T-helper 1 cell treated with Interleukin-12 subunit alpha and Interleukin-12 subunit beta and Interleukin-4 antibody, amounts not matched to agents 30 ng/mL and 1 ng/mL, for 36 hours (primary cell): Measurements from ENCODE around the gene INPP4A. TPM values are rescaled to one million over a fixed set of nuclear protein-coding genes. Genes with fewer than 3 reads are reported as not detected.

Source experiments
- intact Hi-C: fragments of 100-400 bp; cut with micrococcal nuclease; formaldehyde crosslinking; loops from one replicate; pipeline ENCODE4 v1.15.1; 2024
- total RNA-seq: library from RNA; stranded (reverse); gene quantifications from 2 replicates; pipeline ENCODE4 v1.2.3, GENCODE V29; 2022

The INPP4A gene
- total RNA-seq, 1 donor from 2014 or later, result 174 TPM

DNA sequence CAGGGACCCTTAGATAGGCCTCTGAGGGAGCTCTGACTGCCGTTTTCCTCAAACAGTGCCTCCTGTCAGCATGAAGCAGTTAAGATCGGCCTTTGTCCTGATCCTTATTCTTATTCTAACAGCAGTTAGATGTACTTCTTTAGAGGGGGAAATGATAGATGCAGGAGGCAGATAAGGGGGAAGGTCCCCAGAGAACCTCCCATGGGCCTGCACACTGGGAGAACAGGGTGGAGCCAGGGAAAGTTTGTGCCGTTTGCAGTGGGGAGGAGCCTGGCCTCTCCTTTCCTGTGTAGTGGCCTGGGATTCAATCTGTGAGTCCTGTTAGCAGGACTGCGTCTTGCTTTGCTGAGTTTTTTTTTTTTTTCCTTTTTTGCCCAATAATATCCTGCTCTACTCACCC lies 7.9 kb upstream of the INPP4A start:
- intact Hi-C loops, result no loop called here

DNA sequence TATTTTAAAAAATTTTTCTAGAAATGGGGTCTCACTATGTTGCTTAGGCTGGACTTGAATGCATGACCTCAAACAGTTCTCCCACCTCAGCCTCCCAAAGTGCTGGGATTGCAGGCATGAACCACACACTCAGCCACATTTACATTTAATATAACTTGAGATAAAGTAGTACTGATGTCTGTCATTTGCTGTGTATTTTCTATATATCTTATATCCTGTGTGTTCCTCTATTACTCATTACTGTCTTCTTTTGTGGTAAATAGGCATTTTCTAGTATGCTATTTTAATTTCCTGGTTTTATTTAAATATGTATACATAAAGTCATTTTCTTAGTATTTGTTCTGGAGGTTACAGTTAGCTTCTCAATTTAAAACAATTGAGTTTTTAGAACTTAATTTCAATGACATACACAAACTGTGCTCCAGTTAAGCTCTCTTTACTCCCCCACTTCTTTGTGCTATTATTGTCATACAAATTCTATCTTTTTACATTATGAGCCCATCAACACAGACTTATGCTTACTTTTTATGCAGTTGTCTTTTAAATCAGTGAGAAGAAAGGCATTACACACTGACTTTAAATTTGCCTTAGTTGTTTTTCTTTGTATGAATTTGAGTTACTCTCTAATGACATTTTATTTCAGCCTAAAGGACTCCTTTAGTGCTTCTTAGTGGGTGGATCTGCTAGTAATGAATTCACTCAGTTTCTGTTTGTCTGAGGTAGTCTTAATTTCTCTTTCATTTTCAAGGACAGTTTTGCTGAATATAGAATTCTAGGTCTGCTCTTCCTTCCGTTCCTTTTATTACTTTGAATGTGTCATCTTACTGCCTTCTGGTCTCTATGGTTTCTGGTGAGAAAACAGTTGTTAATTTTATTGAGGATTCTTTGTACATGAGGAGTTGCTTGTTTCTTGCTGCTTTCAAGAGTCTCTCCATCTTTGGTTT lies 6.2 kb upstream of the INPP4A start:
- intact Hi-C loops, result loop anchor here (1.0 to 2.0 kb wide), 7 partner anchors 8 to 298 kb away; no protein-coding TSS in a partner anchor

DNA sequence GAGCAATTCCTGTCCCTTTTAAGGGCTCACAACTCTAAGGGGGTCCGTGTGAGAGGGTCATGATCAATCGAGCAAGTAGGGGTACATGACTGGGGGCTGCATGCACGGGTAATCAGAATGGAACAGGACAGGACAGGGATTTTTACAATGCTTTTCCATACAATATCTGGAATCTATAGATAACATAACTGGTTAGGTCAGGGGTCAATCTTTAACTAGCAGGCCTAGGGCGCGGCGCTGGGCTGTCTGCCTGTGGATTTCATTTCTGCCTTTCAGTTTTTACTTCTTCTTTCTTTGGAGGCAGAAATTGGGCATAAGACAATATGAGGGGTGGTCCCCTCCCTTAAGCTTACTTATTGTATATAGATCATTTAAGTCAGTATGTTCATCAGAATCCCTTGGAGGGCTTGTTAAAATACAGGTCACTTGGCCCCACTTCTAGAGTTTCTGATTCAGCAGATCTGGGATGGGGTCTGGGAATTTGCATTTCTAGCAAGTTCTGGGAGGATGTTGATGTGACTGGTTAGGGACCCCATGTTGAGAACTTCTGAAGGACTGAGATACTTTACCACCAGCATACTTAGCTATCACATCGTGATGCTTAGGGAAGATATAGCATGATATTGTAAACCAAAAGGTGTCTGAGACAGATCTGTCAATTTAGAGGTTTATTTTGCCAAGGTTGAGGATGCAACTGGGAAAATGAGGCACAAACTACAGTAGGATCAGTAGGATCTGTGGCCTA lies 2.8 kb upstream of the INPP4A start:
- intact Hi-C loops, result loop anchor here (5.0 to 10.0 kb wide), 2 partner anchors 163 to 220 kb away; partner anchors contain the start of genes COA5 and UNC50

GRCh38 chr2:98442488-98442887 lies 2.2 kb upstream of the INPP4A start:
- intact Hi-C loops, result loop anchor here (5.0 to 10.0 kb wide), 2 partner anchors 162 to 220 kb away; partner anchors contain the start of genes COA5 and UNC50

DNA sequence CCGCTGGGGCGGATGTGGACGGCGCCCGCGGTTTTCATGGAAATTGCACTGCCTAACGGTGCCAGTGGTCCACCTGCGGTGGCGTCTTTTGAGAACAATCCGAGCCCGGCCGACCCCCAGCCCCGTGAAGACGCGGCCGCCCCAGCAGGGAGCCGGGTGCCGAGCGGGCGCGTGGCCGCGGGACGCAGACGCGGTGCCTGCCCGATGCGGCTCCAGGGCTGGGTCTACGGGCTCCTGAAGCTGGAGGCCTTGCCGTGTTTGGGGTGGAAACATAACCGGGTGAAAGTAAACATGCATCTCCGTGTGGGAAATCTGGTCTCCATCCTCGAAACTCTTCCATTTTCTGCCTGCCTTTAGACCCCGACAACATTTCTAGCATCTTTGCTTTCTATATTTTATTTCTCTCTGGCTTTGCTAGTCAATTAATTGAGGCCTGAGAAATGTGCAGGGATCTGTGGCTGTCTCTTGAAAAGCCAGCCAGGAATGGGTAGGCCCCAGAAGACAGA lies 572 bp downstream of the INPP4A start:
- intact Hi-C loops, result loop anchor here (2.0 to 10.0 kb wide), 4 partner anchors 14 to 892 kb away; partner anchors contain the start of genes COA5, EIF5B, TXNDC9 and UNC50

DNA sequence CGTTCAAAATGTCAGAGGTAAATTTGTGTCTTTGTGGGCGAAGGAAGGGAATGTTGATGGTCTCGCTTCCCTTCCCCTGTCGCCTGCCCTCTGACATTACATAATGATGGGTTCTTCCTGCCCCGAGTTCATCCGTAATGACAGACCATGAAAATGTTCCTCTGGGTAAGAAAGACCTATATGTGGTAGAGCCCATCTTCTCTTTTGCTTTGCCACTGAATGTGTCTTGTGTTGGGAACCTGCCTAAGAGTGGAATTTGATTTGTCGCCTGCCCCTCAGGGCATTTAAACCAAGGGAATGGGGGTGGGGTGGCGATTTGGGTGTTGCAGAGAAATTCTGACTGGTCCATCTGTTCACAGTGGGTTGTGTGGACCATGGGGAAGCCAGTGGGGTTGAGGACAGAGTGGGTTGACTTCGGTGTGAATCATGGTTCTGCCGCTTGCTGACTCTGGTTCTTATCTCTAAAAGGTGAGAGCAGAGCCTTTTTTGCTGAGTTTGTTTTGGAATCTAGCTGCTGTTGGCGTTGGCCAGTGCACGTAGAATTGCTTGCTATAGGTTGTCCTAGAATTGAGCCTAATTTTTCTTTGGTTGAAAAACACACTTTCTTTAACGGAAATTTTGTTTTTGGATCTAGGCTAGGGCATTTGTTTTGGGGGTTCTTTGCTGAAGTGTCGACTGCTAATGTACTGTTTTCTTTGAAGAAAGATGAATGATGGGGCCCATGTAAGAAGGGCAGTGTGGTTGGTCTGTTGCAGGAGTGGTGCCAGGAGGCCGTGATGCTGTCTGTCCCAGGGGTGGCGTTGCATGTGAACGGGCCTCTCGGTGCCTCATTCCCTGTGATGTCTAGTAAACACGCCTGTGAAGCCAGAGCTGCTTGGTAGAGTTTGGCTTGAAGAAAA lies 1.3 kb downstream of the INPP4A start:
- intact Hi-C loops, result loop anchor here (1.0 to 10.0 kb wide), 8 partner anchors 8 to 891 kb away; partner anchors contain the start of genes COA5, EIF5B, TXNDC9 and UNC50

DNA sequence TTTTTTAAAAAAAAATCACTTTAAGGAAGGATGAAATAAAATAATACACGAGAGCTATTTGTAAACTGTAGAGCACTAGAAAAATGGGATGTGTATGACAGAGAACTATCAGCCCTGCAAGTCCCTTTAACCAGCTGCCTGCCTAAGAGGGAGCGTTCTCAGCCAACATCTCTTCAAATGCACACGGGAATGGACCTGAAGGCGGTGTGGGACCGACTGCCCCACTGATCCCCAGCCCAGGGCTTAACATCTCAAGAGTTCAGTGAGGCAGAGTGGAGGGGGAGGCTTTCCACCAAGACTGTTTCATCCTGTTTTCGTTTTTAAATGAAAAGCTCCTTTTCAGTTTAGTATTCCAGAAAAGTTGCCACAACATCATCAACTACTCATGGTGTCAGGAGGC lies 2.2 kb downstream of the INPP4A start:
- intact Hi-C loops, result loop anchor here (1.0 to 10.0 kb wide), 6 partner anchors 7 to 325 kb away; partner anchors contain the start of genes COA5 and UNC50

DNA sequence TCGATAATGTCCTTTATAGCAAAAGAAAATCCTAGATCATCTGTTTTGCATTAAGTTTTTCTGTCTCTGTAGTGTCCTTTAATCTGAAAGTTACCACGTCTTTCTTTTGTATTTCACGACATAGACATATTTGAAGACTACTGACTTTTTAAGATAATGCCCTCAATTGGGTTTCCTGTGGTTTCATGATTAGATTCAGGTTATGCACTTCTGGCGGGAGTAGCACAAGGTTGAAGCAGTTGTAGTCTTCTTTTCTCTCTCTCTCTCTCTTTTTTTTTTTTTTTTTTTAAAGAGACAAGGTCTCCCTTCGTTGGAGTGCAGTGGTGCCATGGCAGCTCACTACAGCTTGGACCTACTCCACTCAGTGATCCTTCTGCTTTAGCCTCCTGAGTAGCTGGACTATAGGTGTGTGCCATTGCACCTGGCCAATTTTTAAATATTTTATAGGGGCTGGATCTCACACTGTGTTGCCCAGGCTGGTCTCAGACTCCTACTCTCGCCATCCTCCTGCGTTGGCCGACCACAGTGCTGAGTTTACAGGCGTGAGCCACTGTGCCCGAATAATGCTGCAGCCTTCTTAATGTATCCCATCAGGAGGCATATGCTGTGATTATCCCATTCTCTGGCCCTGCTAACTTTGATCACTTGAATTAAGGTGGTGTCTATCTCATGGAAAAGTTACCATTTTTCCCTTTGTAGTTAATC lies 3.9 kb downstream of the INPP4A start:
- intact Hi-C loops, result loop anchor here (1.0 to 10.0 kb wide), 5 partner anchors 16 to 324 kb away; partner anchors contain the start of genes COA5 and UNC50

GRCh38 chr2:98452396-98453027 lies 7.9 kb downstream of the INPP4A start:
- intact Hi-C loops, result no loop called here

GRCh38 chr2:98453083-98453482 lies 8.4 kb downstream of the INPP4A start:
- intact Hi-C loops, result no loop called here

DNA sequence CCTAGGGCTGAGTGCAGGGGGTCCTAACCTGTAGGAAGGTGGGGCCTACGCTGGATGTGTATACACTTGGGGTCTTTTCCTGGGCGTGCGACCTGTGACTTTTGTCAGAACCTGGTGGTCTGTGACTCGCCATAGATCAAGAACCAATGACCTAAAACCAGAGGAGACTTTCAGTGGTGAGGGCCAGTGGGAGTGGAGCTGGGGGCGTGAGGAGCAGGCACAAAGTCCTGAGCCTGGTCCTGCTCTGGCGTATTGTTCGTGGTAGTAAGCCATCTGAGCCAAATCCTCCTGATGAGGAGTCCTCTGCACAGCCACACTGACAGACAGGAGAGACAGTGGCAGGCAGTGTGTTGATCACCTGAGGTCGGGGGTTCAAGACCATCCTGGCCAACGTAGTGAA lies 8.9 kb downstream of the INPP4A start:
- intact Hi-C loops, result no loop called here

- intact Hi-C loops, result loop anchor here (1.0 to 2.0 kb wide), 3 partner anchors 8 to 97 kb away; no protein-coding TSS in a partner anchor
Observed at GRCh38 chr2:98454073-98454472, 9.4 kb downstream of the INPP4A start.

- intact Hi-C loops, result loop anchor here (1.0 to 5.0 kb wide), 8 partner anchors 8 to 792 kb away; partner anchors contain the start of gene ACTR1B
Observed at GRCh38 chr2:98454500-98455235, 10.0 kb downstream of the INPP4A start.

- intact Hi-C loops, result loop anchor here (1.0 to 5.0 kb wide), 7 partner anchors 9 to 793 kb away; partner anchors contain the start of gene ACTR1B
Observed at GRCh38 chr2:98455494-98455976, 10.9 kb downstream of the INPP4A start.

DNA sequence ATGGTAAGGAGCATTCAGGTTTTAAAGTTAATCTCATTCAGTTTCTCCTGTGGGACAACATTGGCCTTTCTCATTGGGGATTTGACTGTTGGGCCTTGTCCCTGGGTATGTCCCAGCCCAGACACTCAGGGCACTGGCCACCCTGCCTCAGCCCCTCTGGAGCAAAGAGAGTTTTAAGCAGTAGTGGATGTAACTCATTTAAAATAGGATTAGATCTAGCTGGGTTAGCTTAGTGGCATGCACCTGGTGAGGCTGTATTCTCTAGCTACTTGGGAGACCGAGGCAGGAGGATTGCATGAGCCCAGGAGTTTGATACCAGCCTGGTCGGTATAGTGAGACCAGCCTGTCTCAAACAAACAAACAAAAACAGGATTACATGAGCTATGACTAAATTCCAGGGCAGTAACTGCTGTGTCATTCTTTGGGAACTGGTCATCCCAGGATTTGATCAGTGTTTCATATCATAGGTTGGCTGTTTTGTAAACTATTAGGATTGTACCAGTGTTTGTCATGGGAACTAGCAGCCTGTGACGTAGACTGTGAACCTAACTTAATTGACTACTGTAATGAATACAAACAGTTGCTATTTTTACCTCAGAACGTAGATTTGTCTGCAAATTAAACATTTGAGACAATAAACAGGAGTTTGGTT lies 12.5 kb downstream of the INPP4A start:
- intact Hi-C loops, result loop anchor here (5.0 kb wide), 2 partner anchors 200 to 795 kb away; partner anchors contain the start of gene ACTR1B

DNA sequence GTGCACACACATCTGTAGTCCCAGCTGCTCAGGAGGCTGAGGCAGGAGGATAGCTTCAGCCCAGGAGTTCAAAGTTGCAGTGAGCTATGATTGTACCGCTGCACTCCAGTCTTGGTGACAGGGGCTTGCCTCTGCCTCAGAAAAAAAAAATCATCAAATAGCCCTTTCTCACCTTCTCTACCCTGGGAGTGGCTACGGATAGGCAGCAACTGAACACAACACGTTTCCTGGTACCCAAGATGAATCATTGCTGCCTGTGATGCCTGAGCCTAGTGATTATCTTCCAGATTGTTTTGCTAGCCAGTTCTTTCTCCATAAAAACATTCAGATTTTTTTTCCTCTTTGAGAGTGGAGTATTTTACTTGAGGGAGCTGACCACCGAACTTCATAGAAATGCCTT lies 13.5 kb downstream of the INPP4A start:
- intact Hi-C loops, result loop anchor here (1.0 to 5.0 kb wide), 4 partner anchors 8 to 796 kb away; partner anchors contain the start of genes ACTR1B and INPP4A

DNA sequence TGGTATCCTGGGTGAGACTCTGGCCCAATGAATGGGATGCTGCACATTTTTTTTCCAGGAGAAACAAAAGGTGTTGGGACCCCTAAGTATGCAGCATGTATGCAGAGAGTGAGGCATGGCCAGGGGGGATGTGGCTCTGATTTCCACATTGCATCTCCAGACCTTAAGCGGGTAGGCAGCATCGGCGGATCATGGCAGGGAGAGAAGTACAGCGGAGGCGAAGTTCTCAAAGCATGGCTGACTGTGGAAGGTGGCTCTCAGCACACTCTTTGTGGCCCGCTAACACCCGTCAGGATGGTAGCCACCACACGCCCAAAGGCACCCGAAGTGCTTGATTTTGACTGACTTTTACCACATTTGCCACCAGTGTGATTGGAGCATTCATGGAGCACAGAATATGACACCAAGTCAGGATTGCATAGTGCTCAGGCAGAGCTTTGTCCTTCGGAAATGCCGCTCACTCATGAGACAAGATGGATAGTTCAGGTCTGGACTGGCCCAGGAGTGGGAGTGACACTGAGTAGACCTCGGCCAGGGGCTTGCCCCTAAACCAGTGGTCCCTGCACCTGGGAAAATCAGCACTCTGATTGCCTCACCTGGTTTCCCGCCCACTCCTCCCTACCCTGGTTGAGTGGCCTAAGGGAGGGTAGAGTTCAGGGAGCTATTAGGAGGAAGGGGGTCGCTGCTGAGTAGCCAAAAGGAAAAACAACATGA lies 14.2 kb downstream of the INPP4A start:
- intact Hi-C loops, result loop anchor here (1.0 to 5.0 kb wide), 4 partner anchors 7 to 797 kb away; partner anchors contain the start of genes ACTR1B and INPP4A
